H9 (cell line): ENCODE results near the gene FAM53B. TPM values are rescaled to one million over a fixed set of nuclear protein-coding genes. Genes with fewer than 3 reads are reported as not detected.

Experiments
- DNase-seq: peaks from one replicate; pipeline ENCODE4 v3.0.0-alpha.2; 2017
- H2AFZ ChIP-seq: one replicate; pipeline ENCODE4 v1.6.1; 2013; ENCODE audit warnings: mild to moderate bottlenecking, low read length, control low read depth, moderate library complexity
- H2AK5ac ChIP-seq: 2 replicates; pipeline ENCODE4 v1.6.1; 2013; ENCODE audit warnings: low read length, control low read depth, mixed read lengths; ENCODE audit not compliant: insufficient read length
- H2BK120ac ChIP-seq: one replicate; pipeline ENCODE4 v1.6.1; 2013; ENCODE audit warnings: low read depth, mild to moderate bottlenecking, low read length, control low read depth, inconsistent platforms; ENCODE audit not compliant: poor library complexity, severe bottlenecking
- H2BK12ac ChIP-seq: 2 replicates; pipeline ENCODE4 v1.6.1; 2013; ENCODE audit warnings: low read length, control low read depth, mixed read lengths, low read depth; ENCODE audit not compliant: insufficient read length
- H2BK15ac ChIP-seq: 2 replicates; pipeline ENCODE4 v1.6.1; 2013; ENCODE audit warnings: low read depth, low read length, control low read depth
- H2BK20ac ChIP-seq: one replicate; pipeline ENCODE4 v1.6.1; 2013; ENCODE audit warnings: low read depth, mild to moderate bottlenecking, low read length, control low read depth, inconsistent platforms; ENCODE audit not compliant: poor library complexity, severe bottlenecking
- H2BK5ac ChIP-seq: 2 replicates; pipeline ENCODE4 v1.6.1; 2013; ENCODE audit warnings: low read length, control low read depth, mixed read lengths; ENCODE audit not compliant: insufficient read length
- H3K14ac ChIP-seq: 2 replicates; pipeline ENCODE4 v1.6.1; 2013; ENCODE audit warnings: low read length, control low read depth; ENCODE audit not compliant: insufficient read depth
- H3K18ac ChIP-seq: 2 replicates; pipeline ENCODE4 v1.6.1; 2013; ENCODE audit warnings: low read depth, mild to moderate bottlenecking, mixed read lengths, low read length, control low read depth; ENCODE audit not compliant: insufficient read length
- H3K23ac ChIP-seq: 2 replicates; pipeline ENCODE4 v1.6.1; 2013; ENCODE audit warnings: low read length, control low read depth, mixed read lengths, low read depth; ENCODE audit not compliant: insufficient read length
- H3K23me2 ChIP-seq: 2 replicates; pipeline ENCODE4 v1.6.1; 2013; ENCODE audit warnings: low read depth, mild to moderate bottlenecking, mixed read lengths, low read length, control low read depth; ENCODE audit not compliant: insufficient read length, poor library complexity, severe bottlenecking
- H3K27ac ChIP-seq: 2 replicates; pipeline ENCODE4 v1.5.1; 2013; ENCODE audit warnings: low read length, control low read depth, mixed read lengths, low read depth; ENCODE audit not compliant: insufficient read length
- H3K27me3 ChIP-seq: 2 replicates; pipeline ENCODE4 v1.6.1; 2013; ENCODE audit warnings: low read length, control low read depth, inconsistent platforms; ENCODE audit not compliant: insufficient read depth
- H3K4ac ChIP-seq: 2 replicates; pipeline ENCODE4 v1.6.1; 2013; ENCODE audit warnings: low read depth, mild to moderate bottlenecking, control low read depth, inconsistent platforms, low read length, moderate library complexity
- H3K4me1 ChIP-seq: 2 replicates; pipeline ENCODE4 v1.6.1; 2013; ENCODE audit warnings: low read length, control low read depth, inconsistent platforms; ENCODE audit not compliant: insufficient read depth
- H3K4me2 ChIP-seq: 2 replicates; pipeline ENCODE4 v1.6.1; 2013; ENCODE audit warnings: low read length, control low read depth, mixed read lengths; ENCODE audit not compliant: insufficient read length, insufficient read depth
- H3K56ac ChIP-seq: 2 replicates; pipeline ENCODE4 v1.6.1; 2013; ENCODE audit warnings: low read depth, mild to moderate bottlenecking, mixed read lengths, low read length, control low read depth; ENCODE audit not compliant: insufficient read length
- H3K79me1 ChIP-seq: 2 replicates; pipeline ENCODE4 v1.6.1; 2013; ENCODE audit warnings: low read depth, mild to moderate bottlenecking, moderate library complexity, low read length, control low read depth, inconsistent platforms; ENCODE audit not compliant: insufficient read depth, poor library complexity, severe bottlenecking
- H3K79me2 ChIP-seq: 2 replicates; pipeline ENCODE4 v1.6.1; 2013; ENCODE audit warnings: low read length, control low read depth, inconsistent platforms; ENCODE audit not compliant: insufficient read depth
- H3K9ac ChIP-seq: 2 replicates; pipeline ENCODE4 v1.6.1; 2013; ENCODE audit warnings: low read length, control low read depth, mixed read lengths; ENCODE audit not compliant: insufficient read length; ENCODE audit errors: extremely low read depth
- H3K9me3 ChIP-seq: one replicate; pipeline ENCODE4 v1.6.1; 2013; ENCODE audit warnings: low read depth, low read length, inconsistent platforms; ENCODE audit not compliant: control insufficient read depth
- H3T11ph ChIP-seq: one replicate; pipeline ENCODE4 v1.6.1; 2013; ENCODE audit warnings: mild to moderate bottlenecking, low read length, control low read depth, inconsistent platforms
- H4K20me1 ChIP-seq: one replicate; pipeline ENCODE4 v1.6.1; 2013; ENCODE audit not compliant: control insufficient read depth, insufficient read length, insufficient read depth
- H4K5ac ChIP-seq: 2 replicates; pipeline ENCODE4 v1.6.1; 2013; ENCODE audit warnings: low read depth, mild to moderate bottlenecking, mixed read lengths, low read length, control low read depth; ENCODE audit not compliant: insufficient read length
- H4K8ac ChIP-seq: replicated peaks from 2 replicates; pipeline ENCODE4 v1.6.1; 2013; ENCODE audit warnings: low read length, control low read depth, mixed read lengths, low read depth; ENCODE audit not compliant: insufficient read length
- H4K91ac ChIP-seq: 2 replicates; pipeline ENCODE4 v1.6.1; 2013; ENCODE audit warnings: low read depth, mild to moderate bottlenecking, moderate library complexity, mixed read lengths, low read length, control low read depth; ENCODE audit not compliant: insufficient read length
- H3K27ac Mint-ChIP-seq, 3 experiments: 2 replicates in 2 of 3; 3 replicates in 1 of 3; pipeline ENCODE4 v1.8.0; 2020 to 2021; ENCODE audit warnings: mixed read lengths in 3 of 3, mild to moderate bottlenecking in 1 of 3, moderate library complexity in 1 of 3
- H3K27me3 Mint-ChIP-seq: 2 replicates; pipeline ENCODE4 v1.8.0; 2021; ENCODE audit warnings: low read depth, mild to moderate bottlenecking, moderate library complexity, mixed read lengths
- H3K36me3 Mint-ChIP-seq, 3 experiments: 2 replicates in 2 of 3; 3 replicates in 1 of 3; pipeline ENCODE4 v1.8.0; 2020 to 2021; ENCODE audit warnings: low read depth in 3 of 3, mixed read lengths in 3 of 3; ENCODE audit not compliant: insufficient read depth in 1 of 3
- H3K4me1 Mint-ChIP-seq, 2 experiments: 2 replicates each; pipeline ENCODE4 v1.8.0; 2020; ENCODE audit warnings: mixed read lengths in 2 of 2
- H3K4me3 Mint-ChIP-seq, 2 experiments: 2 replicates in 1 of 2; 3 replicates in 1 of 2; pipeline ENCODE4 v1.8.0; 2020 to 2021; ENCODE audit warnings: mild to moderate bottlenecking in 2 of 2, mixed read lengths in 2 of 2, moderate library complexity in 1 of 2
- H3K9me3 Mint-ChIP-seq, 2 experiments: 2 replicates in 1 of 2; 3 replicates in 1 of 2; pipeline ENCODE4 v1.8.0; 2020; ENCODE audit warnings: mild to moderate bottlenecking in 2 of 2, mixed read lengths in 2 of 2, moderate library complexity in 1 of 2
- WGBS: extraction: QIAGEN DNeasy Blood & Tissue Kit; methylation state at CpG from one replicate; pipeline ENCODE4 v1.1.7; 2013; ENCODE audit warnings: missing lambda C conversion rate, low lambda C conversion rate, mixed read lengths; ENCODE audit not compliant: insufficient read length; ENCODE audit errors: extremely low coverage; 5-methylcytosine and 5-hydroxymethylcytosine counted together
- total RNA-seq: library from RNA; stranded (reverse); gene quantifications from 2 replicates; pipeline ENCODE4 v1.2.1, GENCODE V29; 2021
- TF ChIP-seq, protein P1 (sequence below): fragments of 200-600 bp; sonication (generic); conservative IDR thresholded peaks from 3 replicates; pipeline ENCODE4 v1.8.0; 2021; ENCODE audit warnings: antibody characterized with exemption, mild to moderate bottlenecking

The FAM53B gene
- total RNA-seq, 1 experiment from 2014 or later = 11.5 TPM

DNA sequence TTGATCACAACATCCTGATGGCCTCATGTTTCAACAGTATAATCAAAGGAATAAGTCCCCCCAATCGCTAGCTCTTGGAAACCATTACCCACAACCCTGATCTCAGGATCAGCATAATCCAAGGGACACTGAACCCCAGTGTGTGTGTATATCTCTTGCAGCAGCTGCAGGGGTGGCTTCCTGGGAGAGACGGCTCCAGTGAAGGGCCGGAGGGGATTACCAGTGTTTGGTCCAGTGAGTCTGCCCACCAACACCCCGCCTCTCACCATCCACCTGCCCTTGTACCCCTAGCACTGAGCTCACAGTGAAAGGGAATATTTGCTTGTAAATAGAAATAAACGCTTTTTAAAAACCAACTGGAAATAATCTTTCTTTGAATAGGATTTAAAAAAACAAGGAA, 63.1 kb downstream of the FAM53B start:
- H3K9me3 Mint-ChIP-seq = no peaks in the 10 kb centered on the region
- TF ChIP-seq, protein P1, sequence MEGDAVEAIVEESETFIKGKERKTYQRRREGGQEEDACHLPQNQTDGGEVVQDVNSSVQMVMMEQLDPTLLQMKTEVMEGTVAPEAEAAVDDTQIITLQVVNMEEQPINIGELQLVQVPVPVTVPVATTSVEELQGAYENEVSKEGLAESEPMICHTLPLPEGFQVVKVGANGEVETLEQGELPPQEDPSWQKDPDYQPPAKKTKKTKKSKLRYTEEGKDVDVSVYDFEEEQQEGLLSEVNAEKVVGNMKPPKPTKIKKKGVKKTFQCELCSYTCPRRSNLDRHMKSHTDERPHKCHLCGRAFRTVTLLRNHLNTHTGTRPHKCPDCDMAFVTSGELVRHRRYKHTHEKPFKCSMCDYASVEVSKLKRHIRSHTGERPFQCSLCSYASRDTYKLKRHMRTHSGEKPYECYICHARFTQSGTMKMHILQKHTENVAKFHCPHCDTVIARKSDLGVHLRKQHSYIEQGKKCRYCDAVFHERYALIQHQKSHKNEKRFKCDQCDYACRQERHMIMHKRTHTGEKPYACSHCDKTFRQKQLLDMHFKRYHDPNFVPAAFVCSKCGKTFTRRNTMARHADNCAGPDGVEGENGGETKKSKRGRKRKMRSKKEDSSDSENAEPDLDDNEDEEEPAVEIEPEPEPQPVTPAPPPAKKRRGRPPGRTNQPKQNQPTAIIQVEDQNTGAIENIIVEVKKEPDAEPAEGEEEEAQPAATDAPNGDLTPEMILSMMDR = no peak
- Histone ChIP-seq H3K56ac (no peak overlapping the region), H3T11ph (no peak overlapping the region), H4K5ac (no peak overlapping the region), H4K91ac (no peak overlapping the region), H3K23me2 (no peaks in the 10 kb centered on the region), H3K9me3 (no peaks in the 10 kb centered on the region), H4K20me1 (no peaks in the 10 kb centered on the region), H3K4ac (no peak overlapping the region), H3K23ac (no peak overlapping the region), H3K27me3 (no peaks in the 10 kb centered on the region), H2AK5ac (no peak overlapping the region), H2BK5ac (no peak overlapping the region), H2AFZ (no peak overlapping the region), H3K4me1 (no peaks in the 10 kb centered on the region), H3K9ac (no peak overlapping the region), H3K14ac (no peak overlapping the region), H2BK120ac (no peak overlapping the region), H3K4me2 (no peak overlapping the region), H3K79me1 (no peaks in the 10 kb centered on the region), H2BK15ac (no peak overlapping the region), H3K18ac (no peak overlapping the region), H3K27ac (no peak overlapping the region), H3K79me2 (no peaks in the 10 kb centered on the region), H2BK12ac (no peak overlapping the region), H4K8ac (no peak overlapping the region), H2BK20ac (no peak overlapping the region)
- DNase-seq = no peak
- H3K4me3 Mint-ChIP-seq = no peak overlapping the region; a peak in 1 of 5 replicates
- H3K27ac Mint-ChIP-seq = no peak overlapping the region
- WGBS = no CpG with 5 or more reads among the region's 5 CpGs
- H3K36me3 Mint-ChIP-seq = peaks cover 5 to 15% (median 5%) of the 10 kb centered on the region in 3 experiments; a peak in 6 of 7 replicates
- no peaks in the 10 kb centered on the region for H3K27me3 Mint-ChIP-seq
- peaks cover 12 to 13% of the 10 kb centered on the region in 2 experiments for H3K4me1 Mint-ChIP-seq
